ENCODE data around the gene PKNOX2.

DNA sequence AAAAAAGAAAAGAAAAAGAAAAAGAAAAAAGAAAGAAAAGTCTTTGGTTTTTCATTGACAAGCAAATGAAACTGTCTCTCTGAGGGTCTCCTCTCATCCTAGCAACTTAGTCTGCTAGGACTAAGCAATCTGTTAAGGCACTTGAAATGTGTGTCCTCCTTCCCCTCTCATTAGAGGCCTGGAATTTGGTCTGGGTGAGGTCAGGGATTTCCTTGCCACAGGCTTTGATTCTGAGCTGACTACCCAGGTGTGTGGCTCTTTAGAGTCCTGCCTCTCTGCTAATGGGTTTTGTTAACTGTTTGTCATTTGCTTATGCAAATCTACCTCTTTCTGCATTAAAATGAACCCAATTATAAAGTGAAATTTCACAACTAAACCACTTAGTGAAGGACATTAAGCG lies 18.3 kb upstream of the PKNOX2 start:
- TF ChIP-seq, protein P1, sequence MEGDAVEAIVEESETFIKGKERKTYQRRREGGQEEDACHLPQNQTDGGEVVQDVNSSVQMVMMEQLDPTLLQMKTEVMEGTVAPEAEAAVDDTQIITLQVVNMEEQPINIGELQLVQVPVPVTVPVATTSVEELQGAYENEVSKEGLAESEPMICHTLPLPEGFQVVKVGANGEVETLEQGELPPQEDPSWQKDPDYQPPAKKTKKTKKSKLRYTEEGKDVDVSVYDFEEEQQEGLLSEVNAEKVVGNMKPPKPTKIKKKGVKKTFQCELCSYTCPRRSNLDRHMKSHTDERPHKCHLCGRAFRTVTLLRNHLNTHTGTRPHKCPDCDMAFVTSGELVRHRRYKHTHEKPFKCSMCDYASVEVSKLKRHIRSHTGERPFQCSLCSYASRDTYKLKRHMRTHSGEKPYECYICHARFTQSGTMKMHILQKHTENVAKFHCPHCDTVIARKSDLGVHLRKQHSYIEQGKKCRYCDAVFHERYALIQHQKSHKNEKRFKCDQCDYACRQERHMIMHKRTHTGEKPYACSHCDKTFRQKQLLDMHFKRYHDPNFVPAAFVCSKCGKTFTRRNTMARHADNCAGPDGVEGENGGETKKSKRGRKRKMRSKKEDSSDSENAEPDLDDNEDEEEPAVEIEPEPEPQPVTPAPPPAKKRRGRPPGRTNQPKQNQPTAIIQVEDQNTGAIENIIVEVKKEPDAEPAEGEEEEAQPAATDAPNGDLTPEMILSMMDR (IDR thresholded peaks at IDR 0.05; ENCODE audit: low read depth, low read length), result no peak
- no peak for TF ChIP-seq EZH2phosphoT487 (IDR thresholded peaks at IDR 0.05; ENCODE audit: low read depth)
